ENCODE data around the gene PPP1R12C. TPM values are rescaled to one million over a fixed set of nuclear protein-coding genes. Genes with fewer than 3 reads are reported as not detected.
"Not testable (repeated sequence)": the region's sequence is repeated elsewhere in the genome, so short reads cannot be mapped to it uniquely, and the experiment has no call there.

PPP1R12C gene
- total RNA-seq, 2 donors from 2014 or later = 98.2 to 107 TPM

GRCh38 chr19:55062735-55063491 is 54.5 kb downstream of the PPP1R12C start, which contains the start of gene RDH13:
Gene RDH13, minus strand, starts transcription at chr19:55063148. Its CDS starts 116 bp downstream, at chr19:55063032.
- TF ChIP-seq CTCF (conservative IDR thresholded peaks at IDR 0.05) = no peak
- H3K9ac ChIP-seq (ENCODE audit: extremely low read depth, low read length, poor library complexity, severe bottlenecking) = peak within 1 kb of the TSS; percentile 72
- peak within 1 kb of the TSS; percentile 91 for H3K27ac Mint-ChIP-seq
- peak within 1 kb of the TSS; percentile 78 for H3K4me3 Mint-ChIP-seq
- peaks cover 11% of the 10 kb centered on the region for H3K36me3 Mint-ChIP-seq (ENCODE audit: low read depth)
- peaks cover 41% of the 10 kb centered on the region for H3K27me3 Mint-ChIP-seq (ENCODE audit: insufficient read depth)
- 1 to 4% methylated on average over 17 to 70 of the region's 70 CpGs for WGBS, 2 experiments (ENCODE audit: insufficient coverage in 1 of 2, insufficient read length in 1 of 2)
- H3K9me3 Mint-ChIP-seq = no peaks in the 10 kb centered on the region
- H3K27me3 ChIP-seq (ENCODE audit: control insufficient read depth, insufficient read depth, low read length, poor library complexity, severe bottlenecking) = peaks cover 25% of the 10 kb centered on the region
- no peaks in the 10 kb centered on the region for H3K9me3 ChIP-seq (ENCODE audit: control insufficient read depth, low read length)
- H3K4me1 ChIP-seq (ENCODE audit: control insufficient read depth, insufficient read depth, low read length) = no peaks in the 10 kb centered on the region
- H3K27ac ChIP-seq (ENCODE audit: low read depth, low read length) = no peak within 1 kb of the TSS
- H3K36me3 ChIP-seq (ENCODE audit: control insufficient read depth, insufficient read depth, low read length) = peaks cover 4% of the 10 kb centered on the region
- H3K4me1 Mint-ChIP-seq = peaks cover 2% of the 10 kb centered on the region
- H3K4me3 ChIP-seq (ENCODE audit: low read length) = peak within 1 kb of the TSS; percentile 84
- peak; percentile 99 for DNase-seq

GRCh38 chr19:55060287-55060686 is 57.1 kb downstream of the PPP1R12C start:
- Mint-ChIP-seq H3K36me3 (ENCODE audit: low read depth) (peaks cover 27% of the 10 kb centered on the region), H3K27me3 (ENCODE audit: insufficient read depth) (peaks cover 15% of the 10 kb centered on the region)
- H3K9me3 ChIP-seq (ENCODE audit: control insufficient read depth, low read length); H3K9me3 Mint-ChIP-seq; H3K4me3 ChIP-seq (ENCODE audit: low read length); H3K9ac ChIP-seq (ENCODE audit: extremely low read depth, low read length, poor library complexity, severe bottlenecking); H3K27ac ChIP-seq (ENCODE audit: low read depth, low read length); DNase-seq; H3K27me3 ChIP-seq (ENCODE audit: control insufficient read depth, insufficient read depth, low read length, poor library complexity, severe bottlenecking); H3K4me1 ChIP-seq (ENCODE audit: control insufficient read depth, insufficient read depth, low read length); H3K4me1 Mint-ChIP-seq; H3K27ac Mint-ChIP-seq; H3K4me3 Mint-ChIP-seq: not testable (repeated sequence)
- WGBS, 2 experiments (ENCODE audit: insufficient coverage in 1 of 2, insufficient read length in 1 of 2) = 91 to 99% methylated on average over 4 to 9 of the region's 9 CpGs
- H3K36me3 ChIP-seq (ENCODE audit: control insufficient read depth, insufficient read depth, low read length) = peaks cover 21% of the 10 kb centered on the region

- H3K4me1 Mint-ChIP-seq = peaks cover 2% of the 10 kb centered on the region
- H3K9me3 Mint-ChIP-seq = peaks cover 4% of the 10 kb centered on the region
- no peak overlapping the region for H3K4me3 Mint-ChIP-seq
- peak; percentile 58 for DNase-seq
- no peak overlapping the region for H3K9ac ChIP-seq (ENCODE audit: extremely low read depth, low read length, poor library complexity, severe bottlenecking)
- no peaks in the 10 kb centered on the region for H3K4me1 ChIP-seq (ENCODE audit: control insufficient read depth, insufficient read depth, low read length)
- no peaks in the 10 kb centered on the region for H3K27me3 ChIP-seq (ENCODE audit: control insufficient read depth, insufficient read depth, low read length, poor library complexity, severe bottlenecking)
- H3K4me3 ChIP-seq (ENCODE audit: low read length) = no peak overlapping the region
- peaks cover 24% of the 10 kb centered on the region for H3K36me3 ChIP-seq (ENCODE audit: control insufficient read depth, insufficient read depth, low read length)
- peak; percentile 35 for TF ChIP-seq CTCF (conservative IDR thresholded peaks at IDR 0.05)
- H3K27me3 Mint-ChIP-seq (ENCODE audit: insufficient read depth) = peaks cover 6% of the 10 kb centered on the region
- peaks cover 5% of the 10 kb centered on the region for H3K9me3 ChIP-seq (ENCODE audit: control insufficient read depth, low read length)
- peaks cover 33% of the 10 kb centered on the region for H3K36me3 Mint-ChIP-seq (ENCODE audit: low read depth)
- peak overlapping the region; percentile 83 for H3K27ac Mint-ChIP-seq
- WGBS, 2 experiments (ENCODE audit: insufficient coverage in 1 of 2, insufficient read length in 1 of 2) = 94 to 96% methylated on average over 13 to 23 of the region's 23 CpGs
- no peak overlapping the region for H3K27ac ChIP-seq (ENCODE audit: low read depth, low read length)
Observed at GRCh38 chr19:55058781-55059610, 58.4 kb downstream of the PPP1R12C start.

Data from endodermal cell (in vitro differentiated cells).